GM12878 (cell line): ENCODE data around the gene FTH1. TPM values are rescaled to one million over a fixed set of nuclear protein-coding genes. Genes with fewer than 3 reads are reported as not detected.
A peak's percentile ranks its signal among the peaks of the same experiment; 100 is the strongest.

Source experiments
- BACH1 ChIP-seq: fragments of 450-650 bp; IDR thresholded peaks from 2 replicates; pipeline ENCODE4 v1.6.1; 2017; ENCODE audit warnings: mild to moderate bottlenecking, borderline replicate concordance
- BCL11A ChIP-seq: IDR thresholded peaks from 2 replicates; pipeline ENCODE4 v1.6.1; 2011; ENCODE audit warnings: low read depth, low read length
- MEF2B ChIP-seq: fragments of 450-650 bp; IDR thresholded peaks from 2 replicates; pipeline ENCODE4 v1.6.1; 2018; ENCODE audit warnings: mild to moderate bottlenecking, moderate library complexity; ENCODE audit not compliant: partially characterized antibody, poor library complexity, severe bottlenecking
- MYB ChIP-seq: fragments of 150-350 bp; IDR thresholded peaks from 2 replicates; pipeline ENCODE4 v1.6.1; 2014; ENCODE audit warnings: mild to moderate bottlenecking, low read depth, low read length, borderline replicate concordance
- NBN ChIP-seq: fragments of 450-650 bp; IDR thresholded peaks from 2 replicates; pipeline ENCODE4 v1.6.1; 2016
- POLR2AphosphoS5 ChIP-seq: IDR thresholded peaks from 2 replicates; pipeline ENCODE4 v1.6.1; 2011; ENCODE audit warnings: mild to moderate bottlenecking, low read length, inconsistent platforms
- SMARCA5 ChIP-seq: fragments of 450-650 bp; IDR thresholded peaks from 2 replicates; pipeline ENCODE4 v1.6.1; 2017; ENCODE audit warnings: mild to moderate bottlenecking
- TCF12 ChIP-seq: IDR thresholded peaks from 2 replicates; pipeline ENCODE4 v1.6.1; 2011; ENCODE audit warnings: low read depth, mild to moderate bottlenecking, low read length
- TCF7 ChIP-seq: IDR thresholded peaks from 2 replicates; pipeline ENCODE4 v1.6.1; 2014; ENCODE audit warnings: antibody characterized with exemption, borderline replicate concordance
- ZBTB11 ChIP-seq: fragments of 450-650 bp; formaldehyde crosslinking; IDR thresholded peaks from 2 replicates; pipeline ENCODE4 v1.5.0; 2022; ENCODE audit warnings: mild to moderate bottlenecking, missing genetic modification characterization
- polyA plus RNA-seq, 11 experiments: library from polyadenylated mRNA; depleted of rRNA in 4 of 11; unstranded in 6 of 11; stranded (reverse) in 5 of 11; fragments of >200 nt; fragmentation: Nextera tagmentation in 4 of 11; fragmentation: Illumina TruSeq in 1 of 11; extraction: Ambion mirVana in 4 of 11; extraction: Trizol in 1 of 11; gene quantifications; 1 replicate in 1 of 11; 2 replicates in 10 of 11; pipeline versions ENCODE4 v1.2.1 to v1.2.3, GENCODE V29; 2011 to 2016; ENCODE audit warnings: inconsistent platforms in 2 of 11, missing spikeins in 2 of 11, low read depth in 1 of 11
- total RNA-seq, 4 experiments: library from RNA; depleted of rRNA in 3 of 4; stranded (reverse); fragments of >200 nt in 3 of 4; fragmentation: Illumina TruSeq in 1 of 4; extraction: Trizol in 1 of 4; gene quantifications; 2 replicates each; pipeline versions ENCODE4 v1.2.1 to v1.2.3, GENCODE V29; 2013 to 2021
- TF ChIP-seq, protein P1 (sequence below): fragments of 450-650 bp; formaldehyde crosslinking; IDR thresholded peaks from 2 replicates; pipeline ENCODE4 v1.4.0; 2022; ENCODE audit warnings: mild to moderate bottlenecking, moderate library complexity
- TF ChIP-seq, protein P2 (sequence below): fragments of 450-650 bp; formaldehyde crosslinking; IDR thresholded peaks from 2 replicates; pipeline ENCODE4 v1.4.0; 2020; ENCODE audit warnings: mild to moderate bottlenecking, moderate library complexity
- TF ChIP-seq, protein P3 (sequence below): fragments of 450-650 bp; IDR thresholded peaks from 2 replicates; pipeline ENCODE4 v1.6.1; 2017; ENCODE audit warnings: mild to moderate bottlenecking

The FTH1 gene
- total and polyA plus RNA-seq, 10 of the 15 experiments (the other 5 are each of a cell fraction or from before 2014, with no cell fraction given): 289 to 4,154 (median 960) TPM

DNA sequence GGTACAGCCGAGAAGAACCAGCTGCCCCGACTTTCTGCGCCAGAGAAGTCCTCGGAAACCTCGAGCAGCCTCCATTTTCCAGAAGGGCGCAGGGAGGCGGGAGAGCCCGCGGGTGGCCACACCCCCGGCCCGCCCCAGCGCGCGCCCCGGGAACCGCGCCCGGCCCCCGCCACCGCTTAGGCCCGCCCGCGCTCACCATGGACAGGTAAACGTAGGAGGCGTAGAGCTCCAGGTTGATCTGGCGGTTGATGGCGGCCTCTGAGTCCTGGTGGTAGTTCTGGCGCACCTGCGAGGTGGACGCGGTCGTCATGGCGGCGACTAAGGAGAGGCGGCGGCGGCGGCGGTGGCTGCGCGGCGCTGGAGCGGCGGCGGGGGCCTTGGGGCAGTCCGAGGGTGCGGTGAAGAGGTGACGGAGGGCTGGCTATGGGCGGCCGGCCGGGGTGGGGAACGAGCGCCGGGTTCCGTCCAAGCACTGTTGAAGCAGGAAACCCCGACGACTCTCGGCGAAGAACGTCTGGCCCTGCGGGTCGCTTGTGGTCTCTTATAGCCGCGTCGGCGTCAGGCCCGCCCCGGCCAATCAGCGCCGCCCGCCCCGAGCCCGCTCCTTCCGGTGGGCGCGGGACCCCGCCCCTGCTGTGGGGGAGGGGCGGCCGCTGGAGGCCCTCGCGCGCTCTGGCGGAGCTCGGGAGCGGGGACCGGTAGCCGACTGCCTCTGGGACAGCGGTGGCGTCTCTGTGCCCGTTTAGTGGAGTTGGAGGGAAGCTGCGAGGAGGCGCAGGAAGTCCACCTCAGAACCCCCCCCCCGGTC, at the start of gene FTH1 (continued):
- TF ChIP-seq, protein P1, sequence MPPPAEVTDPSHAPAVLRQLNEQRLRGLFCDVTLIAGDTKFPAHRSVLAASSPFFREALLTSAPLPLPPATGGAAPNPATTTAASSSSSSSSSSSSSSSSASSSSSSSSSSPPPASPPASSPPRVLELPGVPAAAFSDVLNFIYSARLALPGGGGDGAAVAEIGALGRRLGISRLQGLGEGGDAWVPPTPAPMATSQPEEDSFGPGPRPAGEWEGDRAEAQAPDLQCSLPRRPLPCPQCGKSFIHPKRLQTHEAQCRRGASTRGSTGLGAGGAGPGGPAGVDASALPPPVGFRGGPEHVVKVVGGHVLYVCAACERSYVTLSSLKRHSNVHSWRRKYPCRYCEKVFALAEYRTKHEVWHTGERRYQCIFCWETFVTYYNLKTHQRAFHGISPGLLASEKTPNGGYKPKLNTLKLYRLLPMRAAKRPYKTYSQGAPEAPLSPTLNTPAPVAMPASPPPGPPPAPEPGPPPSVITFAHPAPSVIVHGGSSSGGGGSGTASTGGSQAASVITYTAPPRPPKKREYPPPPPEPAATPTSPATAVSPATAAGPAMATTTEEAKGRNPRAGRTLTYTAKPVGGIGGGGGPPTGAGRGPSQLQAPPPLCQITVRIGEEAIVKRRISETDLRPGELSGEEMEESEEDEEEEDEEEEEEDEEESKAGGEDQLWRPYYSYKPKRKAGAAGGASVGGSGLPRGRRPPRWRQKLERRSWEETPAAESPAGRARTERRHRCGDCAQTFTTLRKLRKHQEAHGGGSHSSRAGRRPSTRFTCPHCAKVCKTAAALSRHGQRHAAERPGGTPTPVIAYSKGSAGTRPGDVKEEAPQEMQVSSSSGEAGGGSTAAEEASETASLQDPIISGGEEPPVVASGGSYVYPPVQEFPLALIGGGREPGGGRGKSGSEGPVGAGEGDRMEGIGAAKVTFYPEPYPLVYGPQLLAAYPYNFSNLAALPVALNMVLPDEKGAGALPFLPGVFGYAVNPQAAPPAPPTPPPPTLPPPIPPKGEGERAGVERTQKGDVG (CRISPR knock-in tag): no peak
- TF ChIP-seq ZBTB11 (CRISPR knock-in tag) (no peak), BCL11A (no peak), NBN (0 out of 2 replicates have a peak, but pooled peaks have one; percentile 17), TCF12 (no peak; the same call in 1 of the 2 replicates), SMARCA5 (peak; percentile 5; the same call in 1 of the 2 replicates), TCF7 (no peak), MYB (no peak), MEF2B (no peak), BACH1 (peak; percentile 88), POLR2AphosphoS5 (peak; percentile 96)
- TF ChIP-seq, protein P2, sequence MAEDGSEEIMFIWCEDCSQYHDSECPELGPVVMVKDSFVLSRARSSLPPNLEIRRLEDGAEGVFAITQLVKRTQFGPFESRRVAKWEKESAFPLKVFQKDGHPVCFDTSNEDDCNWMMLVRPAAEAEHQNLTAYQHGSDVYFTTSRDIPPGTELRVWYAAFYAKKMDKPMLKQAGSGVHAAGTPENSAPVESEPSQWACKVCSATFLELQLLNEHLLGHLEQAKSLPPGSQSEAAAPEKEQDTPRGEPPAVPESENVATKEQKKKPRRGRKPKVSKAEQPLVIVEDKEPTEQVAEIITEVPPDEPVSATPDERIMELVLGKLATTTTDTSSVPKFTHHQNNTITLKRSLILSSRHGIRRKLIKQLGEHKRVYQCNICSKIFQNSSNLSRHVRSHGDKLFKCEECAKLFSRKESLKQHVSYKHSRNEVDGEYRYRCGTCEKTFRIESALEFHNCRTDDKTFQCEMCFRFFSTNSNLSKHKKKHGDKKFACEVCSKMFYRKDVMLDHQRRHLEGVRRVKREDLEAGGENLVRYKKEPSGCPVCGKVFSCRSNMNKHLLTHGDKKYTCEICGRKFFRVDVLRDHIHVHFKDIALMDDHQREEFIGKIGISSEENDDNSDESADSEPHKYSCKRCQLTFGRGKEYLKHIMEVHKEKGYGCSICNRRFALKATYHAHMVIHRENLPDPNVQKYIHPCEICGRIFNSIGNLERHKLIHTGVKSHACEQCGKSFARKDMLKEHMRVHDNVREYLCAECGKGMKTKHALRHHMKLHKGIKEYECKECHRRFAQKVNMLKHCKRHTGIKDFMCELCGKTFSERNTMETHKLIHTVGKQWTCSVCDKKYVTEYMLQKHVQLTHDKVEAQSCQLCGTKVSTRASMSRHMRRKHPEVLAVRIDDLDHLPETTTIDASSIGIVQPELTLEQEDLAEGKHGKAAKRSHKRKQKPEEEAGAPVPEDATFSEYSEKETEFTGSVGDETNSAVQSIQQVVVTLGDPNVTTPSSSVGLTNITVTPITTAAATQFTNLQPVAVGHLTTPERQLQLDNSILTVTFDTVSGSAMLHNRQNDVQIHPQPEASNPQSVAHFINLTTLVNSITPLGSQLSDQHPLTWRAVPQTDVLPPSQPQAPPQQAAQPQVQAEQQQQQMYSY (CRISPR knock-in tag): no peak
- TF ChIP-seq, protein P3, sequence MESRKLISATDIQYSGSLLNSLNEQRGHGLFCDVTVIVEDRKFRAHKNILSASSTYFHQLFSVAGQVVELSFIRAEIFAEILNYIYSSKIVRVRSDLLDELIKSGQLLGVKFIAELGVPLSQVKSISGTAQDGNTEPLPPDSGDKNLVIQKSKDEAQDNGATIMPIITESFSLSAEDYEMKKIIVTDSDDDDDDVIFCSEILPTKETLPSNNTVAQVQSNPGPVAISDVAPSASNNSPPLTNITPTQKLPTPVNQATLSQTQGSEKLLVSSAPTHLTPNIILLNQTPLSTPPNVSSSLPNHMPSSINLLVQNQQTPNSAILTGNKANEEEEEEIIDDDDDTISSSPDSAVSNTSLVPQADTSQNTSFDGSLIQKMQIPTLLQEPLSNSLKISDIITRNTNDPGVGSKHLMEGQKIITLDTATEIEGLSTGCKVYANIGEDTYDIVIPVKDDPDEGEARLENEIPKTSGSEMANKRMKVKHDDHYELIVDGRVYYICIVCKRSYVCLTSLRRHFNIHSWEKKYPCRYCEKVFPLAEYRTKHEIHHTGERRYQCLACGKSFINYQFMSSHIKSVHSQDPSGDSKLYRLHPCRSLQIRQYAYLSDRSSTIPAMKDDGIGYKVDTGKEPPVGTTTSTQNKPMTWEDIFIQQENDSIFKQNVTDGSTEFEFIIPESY: no peak
